Ovary (tissue), 3 donors: ENCODE results near the gene SLC22A13.

Source experiments
- EP300 ChIP-seq: sonication (generic); formaldehyde crosslinking; IDR thresholded peaks from one replicate; pipeline ENCODE4 v1.6.1; 2017; ENCODE audit warnings: antibody characterized with exemption
- POLR2A ChIP-seq: fragments of 450-650 bp; IDR thresholded peaks from one replicate; pipeline ENCODE4 v1.6.1; 2017; ENCODE audit warnings: antibody characterized with exemption, mild to moderate bottlenecking, moderate library complexity
- TF ChIP-seq, protein P1 (sequence below), 3 donors: fragments of 450-650 bp in 2 of 3; fragments of 200-600 bp in 1 of 3; IDR thresholded peaks; one replicate each; pipeline versions ENCODE4 v1.5.1 to v1.8.0; 2016 to 2022; ENCODE audit warnings: antibody characterized with exemption in 3 of 3, mild to moderate bottlenecking in 1 of 3
- donor health status: DM: no; HTN: no; CAD: no.

DNA sequence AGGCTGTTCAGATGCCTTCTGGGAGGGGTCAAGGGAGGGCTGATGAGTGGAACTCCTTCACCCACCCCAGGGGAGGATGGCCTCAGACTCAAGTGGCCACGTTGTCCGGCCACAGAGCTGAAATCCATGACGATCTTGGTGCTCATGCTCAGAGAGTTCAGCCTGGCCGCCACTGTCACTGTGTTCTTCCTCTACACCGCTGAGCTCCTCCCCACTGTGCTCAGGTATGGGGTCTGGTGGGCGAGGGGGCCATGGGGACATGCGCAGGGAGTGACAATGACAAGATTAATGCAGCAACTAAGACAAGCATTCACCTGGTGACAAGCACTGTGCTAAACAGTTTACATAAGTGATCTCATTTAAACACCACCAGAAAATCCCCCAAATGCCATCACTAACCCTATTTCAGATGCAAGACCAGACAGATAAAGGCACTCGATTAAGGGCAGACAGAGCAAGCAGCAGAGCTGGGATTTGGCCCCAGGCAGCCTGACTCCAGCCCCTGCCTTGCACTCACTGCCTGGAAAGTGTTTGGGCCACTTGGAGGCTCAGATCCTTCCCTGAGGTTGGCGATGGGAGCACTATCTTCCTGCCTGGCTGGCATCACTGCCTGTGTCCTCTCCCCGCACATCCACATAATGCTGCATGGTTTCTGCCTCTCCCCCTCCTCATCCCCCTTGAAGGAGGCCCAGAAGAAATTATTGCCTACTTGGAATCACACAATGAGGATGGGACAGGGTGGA lies 50.0 kb downstream of the SLC22A13 start:
- TF ChIP-seq, protein P1, sequence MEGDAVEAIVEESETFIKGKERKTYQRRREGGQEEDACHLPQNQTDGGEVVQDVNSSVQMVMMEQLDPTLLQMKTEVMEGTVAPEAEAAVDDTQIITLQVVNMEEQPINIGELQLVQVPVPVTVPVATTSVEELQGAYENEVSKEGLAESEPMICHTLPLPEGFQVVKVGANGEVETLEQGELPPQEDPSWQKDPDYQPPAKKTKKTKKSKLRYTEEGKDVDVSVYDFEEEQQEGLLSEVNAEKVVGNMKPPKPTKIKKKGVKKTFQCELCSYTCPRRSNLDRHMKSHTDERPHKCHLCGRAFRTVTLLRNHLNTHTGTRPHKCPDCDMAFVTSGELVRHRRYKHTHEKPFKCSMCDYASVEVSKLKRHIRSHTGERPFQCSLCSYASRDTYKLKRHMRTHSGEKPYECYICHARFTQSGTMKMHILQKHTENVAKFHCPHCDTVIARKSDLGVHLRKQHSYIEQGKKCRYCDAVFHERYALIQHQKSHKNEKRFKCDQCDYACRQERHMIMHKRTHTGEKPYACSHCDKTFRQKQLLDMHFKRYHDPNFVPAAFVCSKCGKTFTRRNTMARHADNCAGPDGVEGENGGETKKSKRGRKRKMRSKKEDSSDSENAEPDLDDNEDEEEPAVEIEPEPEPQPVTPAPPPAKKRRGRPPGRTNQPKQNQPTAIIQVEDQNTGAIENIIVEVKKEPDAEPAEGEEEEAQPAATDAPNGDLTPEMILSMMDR (IDR thresholded peaks at IDR 0.05): no peak
- TF ChIP-seq POLR2A: no peak
- TF ChIP-seq EP300: no peak
